A673 (cell line): Measurements from ENCODE around the gene POFUT1.

ENCODE experiments used
- EZH2 ChIP-seq: fragments of 200-600 bp; sonication (generic); IDR thresholded peaks from 2 replicates; pipeline ENCODE4 v1.6.1; 2017; ENCODE audit warnings: borderline replicate concordance, low read depth, mild to moderate bottlenecking, mixed read lengths, antibody characterized with exemption, low read length; ENCODE audit not compliant: poor library complexity, severe bottlenecking
- TF ChIP-seq, protein P1 (sequence below): fragments of 300-800, 200-600 bp; sonication (generic); conservative IDR thresholded peaks from 2 replicates; pipeline ENCODE4 v1.5.1; 2017; ENCODE audit warnings: low read depth, mild to moderate bottlenecking, antibody characterized with exemption, low read length, moderate library complexity, mixed read lengths

DNA sequence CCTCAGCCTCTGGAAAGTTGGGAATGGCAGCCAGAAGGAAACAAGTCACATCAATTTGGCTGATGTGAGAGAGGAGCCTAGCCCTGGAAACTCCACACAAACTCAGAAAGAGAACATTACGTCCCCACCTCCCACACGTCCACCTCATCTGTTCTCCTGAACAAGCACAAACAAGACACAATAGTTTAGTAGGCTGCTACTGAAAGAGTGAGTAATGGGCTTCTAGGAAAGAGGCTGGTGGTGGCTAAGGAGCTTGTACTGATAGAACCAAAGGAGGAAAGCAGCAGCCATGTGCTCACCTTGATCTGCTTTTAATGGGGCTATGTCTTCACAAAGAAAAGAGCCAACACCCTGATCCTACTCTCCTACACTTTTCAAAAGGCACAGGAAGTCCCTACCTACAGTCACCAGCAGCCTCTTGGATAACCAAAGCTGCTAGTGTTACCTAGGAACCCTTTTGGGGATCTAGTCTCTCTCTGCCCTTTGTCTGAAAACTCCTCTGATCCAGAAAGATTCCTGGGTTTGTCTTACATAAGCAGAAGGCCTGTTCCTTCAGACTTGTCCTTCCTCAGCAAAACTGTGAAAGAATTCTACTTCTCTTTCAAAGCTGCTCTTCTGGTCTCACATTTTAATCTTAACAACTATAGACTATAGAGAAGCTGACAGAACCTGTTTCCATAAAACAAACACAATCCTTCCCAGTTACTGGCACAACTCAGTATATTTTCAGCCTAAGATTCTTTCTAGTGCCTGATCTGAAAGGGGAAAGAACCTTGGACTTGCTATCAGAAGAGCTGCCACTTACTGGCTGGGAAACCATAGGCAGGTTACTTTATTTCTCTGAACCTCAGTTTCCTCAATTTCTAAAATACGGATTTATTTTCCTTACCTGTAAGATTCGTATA, 3.2 kb upstream of the POFUT1 start:
- TF ChIP-seq, protein P1, sequence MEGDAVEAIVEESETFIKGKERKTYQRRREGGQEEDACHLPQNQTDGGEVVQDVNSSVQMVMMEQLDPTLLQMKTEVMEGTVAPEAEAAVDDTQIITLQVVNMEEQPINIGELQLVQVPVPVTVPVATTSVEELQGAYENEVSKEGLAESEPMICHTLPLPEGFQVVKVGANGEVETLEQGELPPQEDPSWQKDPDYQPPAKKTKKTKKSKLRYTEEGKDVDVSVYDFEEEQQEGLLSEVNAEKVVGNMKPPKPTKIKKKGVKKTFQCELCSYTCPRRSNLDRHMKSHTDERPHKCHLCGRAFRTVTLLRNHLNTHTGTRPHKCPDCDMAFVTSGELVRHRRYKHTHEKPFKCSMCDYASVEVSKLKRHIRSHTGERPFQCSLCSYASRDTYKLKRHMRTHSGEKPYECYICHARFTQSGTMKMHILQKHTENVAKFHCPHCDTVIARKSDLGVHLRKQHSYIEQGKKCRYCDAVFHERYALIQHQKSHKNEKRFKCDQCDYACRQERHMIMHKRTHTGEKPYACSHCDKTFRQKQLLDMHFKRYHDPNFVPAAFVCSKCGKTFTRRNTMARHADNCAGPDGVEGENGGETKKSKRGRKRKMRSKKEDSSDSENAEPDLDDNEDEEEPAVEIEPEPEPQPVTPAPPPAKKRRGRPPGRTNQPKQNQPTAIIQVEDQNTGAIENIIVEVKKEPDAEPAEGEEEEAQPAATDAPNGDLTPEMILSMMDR: no peak
- TF ChIP-seq EZH2: no peak
